Upper lobe of right lung (tissue), 1 donor: Measurements from ENCODE around the gene URM1. TPM values are rescaled to one million over a fixed set of nuclear protein-coding genes. Genes with fewer than 3 reads are reported as not detected.

ENCODE experiments used
- ATAC-seq: fragments of 200-7000 bp; cut with Tn5 transposase; one replicate; pipeline ENCODE4 v1.9.1; 2020; ENCODE audit warnings: mild to moderate bottlenecking, moderate library complexity
- DNase-seq: peaks from one replicate; pipeline ENCODE4 v3.0.0-alpha.2; 2020
- H3K27ac ChIP-seq: fragments of 200-600 bp; one replicate; pipeline ENCODE4 v1.8.0; 2022
- H3K27me3 ChIP-seq: fragments of 200-600 bp; one replicate; pipeline ENCODE4 v1.8.0; 2022; ENCODE audit warnings: mild to moderate bottlenecking
- H3K36me3 ChIP-seq: fragments of 200-600 bp; one replicate; pipeline ENCODE4 v1.8.0; 2022
- H3K4me1 ChIP-seq: fragments of 200-600 bp; one replicate; pipeline ENCODE4 v1.8.0; 2022
- H3K4me3 ChIP-seq: fragments of 200-600 bp; one replicate; pipeline ENCODE4 v1.8.0; 2022; ENCODE audit warnings: mild to moderate bottlenecking
- H3K9me3 ChIP-seq: fragments of 200-600 bp; one replicate; pipeline ENCODE4 v1.8.0; 2022
- intact Hi-C: fragments of 100-400 bp; cut with DNase I; formaldehyde crosslinking; loops from one replicate; pipeline ENCODE4 v1.11.0; 2022
- total RNA-seq: library from RNA; stranded (reverse); fragmentation: NEBNext Ultra II Directional; extraction: Animal tissue kit (Norgen Biotek cat#: 25700); gene quantifications from one replicate; pipeline ENCODE4 v1.2.1, GENCODE V29; 2021
- TF ChIP-seq, protein P1 (sequence below): fragments of 200-600 bp; IDR thresholded peaks from one replicate; pipeline ENCODE4 v1.8.0; 2022; ENCODE audit warnings: antibody characterized with exemption
- donor health status: DM: no; HTN: yes; CAD: no; lungs with severe emphysema.

Gene URM1
- total RNA-seq, 1 donor from 2014 or later: 56.5 TPM

DNA sequence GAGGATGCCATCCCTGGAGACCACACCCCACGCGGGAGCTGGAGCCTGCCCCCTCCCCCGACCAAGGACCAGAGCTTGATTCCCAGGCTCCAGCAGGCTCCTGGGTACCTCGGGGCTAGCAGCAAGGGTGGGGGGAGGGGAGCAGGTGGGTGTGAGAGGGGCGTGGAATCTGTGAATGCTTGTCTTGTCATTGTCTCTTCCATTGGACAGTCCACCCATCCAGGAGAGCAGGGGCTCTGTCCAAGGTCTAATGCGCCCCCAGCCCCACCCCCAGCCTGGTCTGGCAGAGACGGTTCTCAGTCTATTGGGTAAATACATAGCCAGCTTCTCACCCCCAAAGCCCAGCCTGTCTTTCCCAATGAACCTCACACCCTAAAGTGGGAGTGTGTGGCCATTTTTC is 22.8 kb downstream of the URM1 start:
- peaks cover 16% of the 10 kb centered on the region for H3K36me3 ChIP-seq
- intact Hi-C loops: no loop called here
- H3K27me3 ChIP-seq: no peaks in the 10 kb centered on the region
- ATAC-seq (no peak), DNase-seq (no peak)
- TF ChIP-seq, protein P1, sequence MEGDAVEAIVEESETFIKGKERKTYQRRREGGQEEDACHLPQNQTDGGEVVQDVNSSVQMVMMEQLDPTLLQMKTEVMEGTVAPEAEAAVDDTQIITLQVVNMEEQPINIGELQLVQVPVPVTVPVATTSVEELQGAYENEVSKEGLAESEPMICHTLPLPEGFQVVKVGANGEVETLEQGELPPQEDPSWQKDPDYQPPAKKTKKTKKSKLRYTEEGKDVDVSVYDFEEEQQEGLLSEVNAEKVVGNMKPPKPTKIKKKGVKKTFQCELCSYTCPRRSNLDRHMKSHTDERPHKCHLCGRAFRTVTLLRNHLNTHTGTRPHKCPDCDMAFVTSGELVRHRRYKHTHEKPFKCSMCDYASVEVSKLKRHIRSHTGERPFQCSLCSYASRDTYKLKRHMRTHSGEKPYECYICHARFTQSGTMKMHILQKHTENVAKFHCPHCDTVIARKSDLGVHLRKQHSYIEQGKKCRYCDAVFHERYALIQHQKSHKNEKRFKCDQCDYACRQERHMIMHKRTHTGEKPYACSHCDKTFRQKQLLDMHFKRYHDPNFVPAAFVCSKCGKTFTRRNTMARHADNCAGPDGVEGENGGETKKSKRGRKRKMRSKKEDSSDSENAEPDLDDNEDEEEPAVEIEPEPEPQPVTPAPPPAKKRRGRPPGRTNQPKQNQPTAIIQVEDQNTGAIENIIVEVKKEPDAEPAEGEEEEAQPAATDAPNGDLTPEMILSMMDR: no peak
- no peak overlapping the region for H3K4me3 ChIP-seq
- no peaks in the 10 kb centered on the region for H3K9me3 ChIP-seq
- no peak overlapping the region for H3K27ac ChIP-seq
- peaks cover 4% of the 10 kb centered on the region for H3K4me1 ChIP-seq

DNA sequence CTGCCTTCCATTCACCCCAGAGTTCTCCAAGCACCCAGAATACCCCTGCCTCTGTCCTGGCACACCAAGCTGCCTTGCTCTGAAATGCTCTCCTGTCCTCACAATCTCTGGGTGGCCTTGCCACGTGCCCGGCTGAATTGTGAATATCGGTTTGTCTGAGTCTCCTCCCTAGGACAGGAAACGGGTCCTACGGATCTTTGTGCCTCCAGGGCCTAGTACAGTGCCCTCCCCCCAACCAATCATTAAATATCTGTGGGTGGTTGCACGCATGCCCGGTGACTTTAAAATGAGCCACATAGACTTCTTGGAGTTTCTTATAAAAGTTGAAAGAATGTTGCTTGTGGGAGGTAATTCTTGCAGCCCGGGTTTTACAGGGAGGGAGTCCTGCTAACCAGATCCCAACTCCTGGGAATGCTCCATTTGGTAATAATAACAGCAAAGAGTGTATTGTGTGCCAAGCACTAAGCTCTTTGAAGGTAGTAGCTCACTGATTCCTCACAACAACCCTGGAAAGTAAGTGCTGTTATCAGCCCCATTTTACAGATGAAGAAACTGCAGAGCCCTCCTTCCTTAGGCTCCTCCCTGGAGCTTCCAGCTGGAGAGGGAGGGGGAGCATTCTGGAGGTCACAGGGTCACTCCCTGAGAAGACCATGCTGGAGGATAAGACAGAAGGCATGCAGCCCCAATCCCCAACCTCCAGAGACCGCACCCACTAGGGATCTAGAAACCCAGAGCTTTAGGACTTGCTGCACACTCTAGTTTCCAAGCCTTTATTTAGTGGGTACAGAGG is 23.4 kb downstream of the URM1 start:
- peaks cover 10% of the 10 kb centered on the region for H3K36me3 ChIP-seq
- DNase-seq (no peak), ATAC-seq (no peak)
- TF ChIP-seq, protein P1: no peak
- H3K27ac ChIP-seq: no peak overlapping the region
- peaks cover 4% of the 10 kb centered on the region for H3K4me1 ChIP-seq
- intact Hi-C loops: no loop called here
- no peaks in the 10 kb centered on the region for H3K27me3 ChIP-seq
- H3K9me3 ChIP-seq: no peaks in the 10 kb centered on the region
- H3K4me3 ChIP-seq: no peak overlapping the region

DNA sequence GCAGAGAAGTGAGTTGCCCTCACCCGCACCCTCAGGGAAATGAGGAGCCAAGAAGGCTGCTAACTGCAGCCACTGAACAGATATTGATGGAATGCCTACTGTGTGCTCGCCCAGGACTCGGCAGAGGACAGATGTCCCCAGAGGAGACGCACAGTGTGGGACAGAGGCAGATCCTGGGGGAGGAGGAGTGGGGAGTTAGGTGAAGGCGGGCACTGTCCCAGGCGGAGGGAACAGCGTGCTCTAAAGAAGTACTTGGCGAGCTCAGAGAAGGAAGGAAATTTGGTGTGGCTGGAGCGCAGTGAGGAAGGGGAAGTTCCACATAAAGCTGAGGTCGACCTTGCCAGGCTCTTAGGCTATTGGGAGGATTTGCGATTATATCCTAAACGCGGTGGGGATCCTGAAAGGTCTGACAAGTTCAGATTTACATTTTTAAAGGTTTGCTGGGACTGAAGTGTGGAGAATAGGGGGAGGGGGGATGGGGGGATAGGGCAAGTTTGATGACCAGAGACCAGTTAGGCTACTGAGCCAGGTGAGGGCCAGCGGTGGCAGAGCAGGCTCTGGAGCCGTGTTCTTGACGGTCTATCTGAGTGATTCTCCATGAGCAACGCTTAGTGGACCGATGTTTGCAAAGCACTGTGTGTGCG is 25.9 kb downstream of the URM1 start:
- Histone ChIP-seq H3K27ac (peak overlapping the region; percentile 24), H3K9me3 (no peaks in the 10 kb centered on the region), H3K4me1 (peaks cover 4% of the 10 kb centered on the region), H3K4me3 (no peak overlapping the region), H3K27me3 (no peaks in the 10 kb centered on the region), H3K36me3 (no peaks in the 10 kb centered on the region)
- TF ChIP-seq, protein P1: no peak
- ATAC-seq (peak; percentile 72), DNase-seq (no peak)
- intact Hi-C loops: no loop called here

DNA sequence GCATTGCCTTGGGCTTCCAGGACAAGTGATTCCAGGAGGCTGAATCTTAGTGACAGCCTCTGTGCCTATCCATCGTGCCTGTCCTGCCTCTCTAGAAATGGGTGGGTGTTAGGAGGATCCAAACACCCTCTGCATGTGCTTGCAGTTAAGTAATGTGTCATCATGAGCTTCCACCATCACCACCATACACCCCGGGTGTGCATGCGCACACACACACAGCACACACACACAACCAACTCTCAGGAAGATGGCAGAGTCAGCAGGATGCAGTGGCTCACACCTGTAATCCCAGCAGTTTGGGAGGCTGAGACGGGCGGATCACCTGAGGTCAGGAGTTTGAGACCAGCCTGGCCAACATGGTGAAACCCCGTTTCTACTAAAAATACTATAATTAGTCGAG is 26.7 kb downstream of the URM1 start:
- TF ChIP-seq, protein P1: no peak
- ATAC-seq (no peak), DNase-seq (no peak)
- intact Hi-C loops: no loop called here
- H3K27ac ChIP-seq: peak overlapping the region; percentile 24
- no peaks in the 10 kb centered on the region for H3K9me3 ChIP-seq
- no peaks in the 10 kb centered on the region for H3K36me3 ChIP-seq
- H3K4me3 ChIP-seq: no peak overlapping the region
- H3K4me1 ChIP-seq: peaks cover 4% of the 10 kb centered on the region
- no peaks in the 10 kb centered on the region for H3K27me3 ChIP-seq

DNA sequence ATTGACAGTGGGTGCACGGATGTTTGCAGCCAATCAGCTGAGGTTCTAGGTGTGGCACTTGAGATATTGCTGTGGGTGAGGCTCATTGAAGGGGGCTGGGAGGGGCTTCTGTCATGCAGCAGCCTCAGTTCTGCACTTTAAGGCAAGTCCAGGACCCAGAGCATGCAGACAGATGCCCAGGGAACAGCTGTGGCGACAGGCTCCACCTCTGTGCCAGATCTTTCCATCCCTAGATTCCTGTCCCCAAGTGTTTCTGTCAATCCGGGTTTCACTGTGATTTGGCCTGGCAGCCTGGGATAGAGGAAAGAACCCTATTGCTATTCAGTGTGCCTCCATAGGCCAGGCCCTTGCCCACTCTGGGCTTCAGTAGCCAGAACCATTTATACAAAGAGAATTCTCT is 28.7 kb downstream of the URM1 start:
- no peak overlapping the region for H3K4me3 ChIP-seq
- TF ChIP-seq, protein P1: no peak
- no peaks in the 10 kb centered on the region for H3K9me3 ChIP-seq
- no peak overlapping the region for H3K27ac ChIP-seq
- H3K27me3 ChIP-seq: no peaks in the 10 kb centered on the region
- no peak for DNase-seq
- H3K36me3 ChIP-seq: no peaks in the 10 kb centered on the region
- ATAC-seq: no peak
- H3K4me1 ChIP-seq: peaks cover 4% of the 10 kb centered on the region
- intact Hi-C loops: no loop called here
